Sigmoid colon (tissue), 7 donors: ENCODE measurements around the gene CYGB. TPM values are rescaled to one million over a fixed set of nuclear protein-coding genes. Genes with fewer than 3 reads are reported as not detected.

Source experiments
- DNase-seq: peaks from one replicate; pipeline ENCODE4 v3.0.0-alpha.2; 2019
- H3K27ac ChIP-seq, 4 donors: fragments of 200-600 bp; sonication (generic); one replicate each; pipeline ENCODE4 v1.5.1; 2016 to 2019; ENCODE audit warnings: mild to moderate bottlenecking in 1 of 4
- H3K27me3 ChIP-seq, 3 donors: fragments of 200-600 bp; sonication (generic); one replicate each; pipeline ENCODE4 v1.5.1; 2019; ENCODE audit warnings: mild to moderate bottlenecking in 1 of 3
- H3K36me3 ChIP-seq, 4 donors: fragments of 200-600 bp; sonication (generic); one replicate each; pipeline ENCODE4 v1.5.1; 2016 to 2019
- H3K4me1 ChIP-seq, 4 donors: fragments of 200-600 bp; sonication (generic); one replicate each; pipeline ENCODE4 v1.5.1; 2017 to 2019
- H3K4me3 ChIP-seq, 4 donors: fragments of 200-600 bp; sonication (generic); one replicate each; pipeline ENCODE4 v1.5.1; 2017 to 2019; ENCODE audit warnings: mild to moderate bottlenecking in 2 of 4, moderate library complexity in 1 of 4
- H3K9me3 ChIP-seq, 4 donors: fragments of 200-600 bp in 3 of 4; sonication (generic) in 3 of 4; one replicate each; pipeline versions ENCODE4 v1.5.1 to v1.6.1; 2013 to 2019
- CTCF ChIP-seq, 4 experiments: fragments of 450-650 bp in 3 of 4; fragments of 200-600 bp in 1 of 4; IDR thresholded peaks; one replicate each; pipeline ENCODE4 v1.5.1; 2016 to 2019; ENCODE audit warnings: antibody characterized with exemption in 4 of 4, mild to moderate bottlenecking in 3 of 4, moderate library complexity in 2 of 4
- EP300 ChIP-seq, 4 donors: sonication (generic); formaldehyde crosslinking; IDR thresholded peaks; one replicate each; pipeline ENCODE4 v1.6.1; 2017; ENCODE audit warnings: antibody characterized with exemption in 4 of 4
- POLR2A ChIP-seq, 2 donors: fragments of 450-650 bp; IDR thresholded peaks; one replicate each; pipeline ENCODE4 v1.6.1; 2016; ENCODE audit warnings: antibody characterized with exemption in 2 of 2, mild to moderate bottlenecking in 2 of 2, moderate library complexity in 2 of 2
- POLR2AphosphoS5 ChIP-seq, 4 donors: sonication (generic); formaldehyde crosslinking; IDR thresholded peaks; one replicate each; pipeline ENCODE4 v1.6.1; 2017; ENCODE audit warnings: antibody characterized with exemption in 4 of 4
- WGBS, 2 donors: extraction: QIAGEN DNeasy Blood & Tissue Kit; methylation state at CpG; one replicate each; pipeline ENCODE4 v1.1.7; 2013; 5-methylcytosine and 5-hydroxymethylcytosine counted together
- intact Hi-C: fragments of 100-400 bp; cut with DNase I; formaldehyde crosslinking; loops from one replicate; pipeline ENCODE4 v1.15.1; 2023
- polyA plus RNA-seq, 3 donors: library from polyadenylated mRNA; stranded (reverse); fragments of 200-250 nt; gene quantifications; one replicate each; pipeline ENCODE4 v1.2.3, GENCODE V29; 2013
- total RNA-seq, 4 donors: library from RNA; depleted of rRNA; stranded (reverse); fragments of >200 nt; gene quantifications; one replicate each; pipeline ENCODE4 v1.1.0, GENCODE V29; 2016
- donor health status: healthy with polysubstance abuse.
- donor health status: Bipolar disorder and iron deficiency.
- donor health status: healthy.

Gene CYGB
- total and polyA plus RNA-seq, 7 donors, result 9.7 to 33.4 (median 19.0) TPM

- Histone ChIP-seq H3K9me3 (no peaks in the 10 kb centered on the region), H3K4me3 (no peak overlapping the region), H3K4me1 (no peaks in the 10 kb centered on the region), H3K36me3 (no peaks in the 10 kb centered on the region), H3K27ac (peak overlapping the region in 3 of 4 donors; percentile 41 to 57 (median 48)), H3K27me3 (no peaks in the 10 kb centered on the region)
- DNase-seq, result peak; percentile 64
- intact Hi-C loops, result no loop called here
- 70 to 85% methylated on average over 21 of the region's 21 CpGs for WGBS, 2 donors
- TF ChIP-seq POLR2AphosphoS5 (IDR thresholded peaks at IDR 0.05), result peak in 1 of 4 donors; percentile 29
- no peak for TF ChIP-seq POLR2A (IDR thresholded peaks at IDR 0.05)
These were observed 56.3 kb downstream of the CYGB start for GRCh38 chr17:76481071-76481655.

GRCh38 chr17:76480632-76481031 is 56.9 kb downstream of the CYGB start:
- 47 to 87% methylated on average over 15 of the region's 15 CpGs for WGBS, 2 donors

GRCh38 chr17:76479515-76480060 is 57.9 kb downstream of the CYGB start:
- Histone ChIP-seq H3K27ac (no peak overlapping the region), H3K36me3 (no peaks in the 10 kb centered on the region), H3K27me3 (no peaks in the 10 kb centered on the region), H3K4me1 (no peaks in the 10 kb centered on the region), H3K4me3 (no peak overlapping the region), H3K9me3 (no peaks in the 10 kb centered on the region)
- no peak for TF ChIP-seq POLR2AphosphoS5 (IDR thresholded peaks at IDR 0.05)
- TF ChIP-seq POLR2A (IDR thresholded peaks at IDR 0.05), result no peak
- no peak for TF ChIP-seq CTCF (IDR thresholded peaks at IDR 0.05)
- 82 to 90% methylated on average over 14 of the region's 14 CpGs for WGBS, 2 donors
- DNase-seq, result no peak
- intact Hi-C loops, result no loop called here

More at GRCh38 chr17:76480632-76481031, 56.9 kb downstream of the CYGB start:
- peak overlapping the region in 3 of 4 donors; percentile 41 to 57 (median 48) for H3K27ac ChIP-seq
- no peak overlapping the region for H3K4me3 ChIP-seq
- DNase-seq, result peak; percentile 68
- no peaks in the 10 kb centered on the region for H3K36me3 ChIP-seq
- no peaks in the 10 kb centered on the region for H3K27me3 ChIP-seq
- H3K4me1 ChIP-seq, result no peaks in the 10 kb centered on the region
- intact Hi-C loops, result no loop called here
- no peaks in the 10 kb centered on the region for H3K9me3 ChIP-seq
- TF ChIP-seq POLR2AphosphoS5 (IDR thresholded peaks at IDR 0.05), result no peak
- TF ChIP-seq EP300 (IDR thresholded peaks at IDR 0.05), result no peak
- TF ChIP-seq CTCF (IDR thresholded peaks at IDR 0.05), result no peak
- no peak for TF ChIP-seq POLR2A (IDR thresholded peaks at IDR 0.05)

- intact Hi-C loops, result no loop called here
- DNase-seq, result no peak
- TF ChIP-seq CTCF (IDR thresholded peaks at IDR 0.05) (no peak), EP300 (IDR thresholded peaks at IDR 0.05) (no peak), POLR2AphosphoS5 (IDR thresholded peaks at IDR 0.05) (no peak), POLR2A (IDR thresholded peaks at IDR 0.05) (no peak)
- 92 to 94% methylated on average over 37 of the region's 37 CpGs for WGBS, 2 donors
- Histone ChIP-seq H3K4me3 (no peak overlapping the region), H3K27me3 (no peaks in the 10 kb centered on the region), H3K27ac (no peak overlapping the region), H3K9me3 (no peaks in the 10 kb centered on the region), H3K4me1 (no peaks in the 10 kb centered on the region), H3K36me3 (no peaks in the 10 kb centered on the region)
These were observed 58.6 kb downstream of the CYGB start for GRCh38 chr17:76478730-76479514.

GRCh38 chr17:76478097-76478496 is 59.4 kb downstream of the CYGB start:
- no peaks in the 10 kb centered on the region for H3K4me1 ChIP-seq
- no peak overlapping the region for H3K27ac ChIP-seq
- peaks cover 0 to 3% (median 2%) of the 10 kb centered on the region in 4 donors for H3K36me3 ChIP-seq
- H3K27me3 ChIP-seq, result no peaks in the 10 kb centered on the region
- H3K4me3 ChIP-seq, result no peak overlapping the region
- H3K9me3 ChIP-seq, result no peaks in the 10 kb centered on the region
- TF ChIP-seq POLR2A (IDR thresholded peaks at IDR 0.05), result no peak
- no peak for TF ChIP-seq EP300 (IDR thresholded peaks at IDR 0.05)
- no peak for TF ChIP-seq POLR2AphosphoS5 (IDR thresholded peaks at IDR 0.05)
- no peak for TF ChIP-seq CTCF (IDR thresholded peaks at IDR 0.05)
- intact Hi-C loops, result no loop called here
- no peak for DNase-seq
- WGBS, 2 donors, result 94 to 96% methylated on average over 10 of the region's 10 CpGs
